ENCODE results near the gene EDEM3. TPM values are rescaled to one million over a fixed set of nuclear protein-coding genes. Genes with fewer than 3 reads are reported as not detected.

Gene EDEM3
- total RNA-seq, 2 donors from 2014 or later: 55.7 to 75.4 TPM

DNA sequence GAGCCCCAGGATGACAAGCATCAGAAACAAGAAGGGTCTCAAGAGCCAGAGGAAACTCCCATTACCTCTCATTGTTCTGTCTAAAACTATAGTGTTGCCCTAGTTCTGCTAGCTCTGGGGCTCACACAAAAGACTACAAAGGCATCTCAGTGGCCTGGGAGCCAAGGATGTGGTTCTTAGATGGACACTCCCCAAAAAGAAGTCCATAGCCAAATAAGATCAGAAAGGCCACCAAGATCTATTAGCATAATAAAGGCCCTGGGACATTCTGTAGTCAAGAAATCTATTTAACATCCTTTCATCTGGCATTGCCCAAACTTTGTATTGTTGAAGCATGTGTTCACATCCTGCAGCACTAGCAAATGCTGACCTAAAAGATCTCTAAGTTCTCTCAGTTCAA, 99.5 kb downstream of the EDEM3 start:
- TF ChIP-seq, protein P1, sequence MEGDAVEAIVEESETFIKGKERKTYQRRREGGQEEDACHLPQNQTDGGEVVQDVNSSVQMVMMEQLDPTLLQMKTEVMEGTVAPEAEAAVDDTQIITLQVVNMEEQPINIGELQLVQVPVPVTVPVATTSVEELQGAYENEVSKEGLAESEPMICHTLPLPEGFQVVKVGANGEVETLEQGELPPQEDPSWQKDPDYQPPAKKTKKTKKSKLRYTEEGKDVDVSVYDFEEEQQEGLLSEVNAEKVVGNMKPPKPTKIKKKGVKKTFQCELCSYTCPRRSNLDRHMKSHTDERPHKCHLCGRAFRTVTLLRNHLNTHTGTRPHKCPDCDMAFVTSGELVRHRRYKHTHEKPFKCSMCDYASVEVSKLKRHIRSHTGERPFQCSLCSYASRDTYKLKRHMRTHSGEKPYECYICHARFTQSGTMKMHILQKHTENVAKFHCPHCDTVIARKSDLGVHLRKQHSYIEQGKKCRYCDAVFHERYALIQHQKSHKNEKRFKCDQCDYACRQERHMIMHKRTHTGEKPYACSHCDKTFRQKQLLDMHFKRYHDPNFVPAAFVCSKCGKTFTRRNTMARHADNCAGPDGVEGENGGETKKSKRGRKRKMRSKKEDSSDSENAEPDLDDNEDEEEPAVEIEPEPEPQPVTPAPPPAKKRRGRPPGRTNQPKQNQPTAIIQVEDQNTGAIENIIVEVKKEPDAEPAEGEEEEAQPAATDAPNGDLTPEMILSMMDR (IDR thresholded peaks at IDR 0.05): no peak
- intact Hi-C loops (cut with DNase I): loop anchor here (10.0 kb wide), 1 partner anchor 90 kb away; no protein-coding TSS in a partner anchor
- no peaks in the 10 kb centered on the region for H3K4me1 ChIP-seq
- H3K4me3 ChIP-seq: no peak overlapping the region
- H3K36me3 ChIP-seq: no peaks in the 10 kb centered on the region
- no peaks in the 10 kb centered on the region for H3K9me3 ChIP-seq
- H3K9ac ChIP-seq (ENCODE audit: low read depth in 2 of 2, low read length in 2 of 2): no peak overlapping the region
- no peaks in the 10 kb centered on the region for H3K27me3 ChIP-seq
- no peak overlapping the region for H3K27ac ChIP-seq
- DNase-seq: no peak

DNA sequence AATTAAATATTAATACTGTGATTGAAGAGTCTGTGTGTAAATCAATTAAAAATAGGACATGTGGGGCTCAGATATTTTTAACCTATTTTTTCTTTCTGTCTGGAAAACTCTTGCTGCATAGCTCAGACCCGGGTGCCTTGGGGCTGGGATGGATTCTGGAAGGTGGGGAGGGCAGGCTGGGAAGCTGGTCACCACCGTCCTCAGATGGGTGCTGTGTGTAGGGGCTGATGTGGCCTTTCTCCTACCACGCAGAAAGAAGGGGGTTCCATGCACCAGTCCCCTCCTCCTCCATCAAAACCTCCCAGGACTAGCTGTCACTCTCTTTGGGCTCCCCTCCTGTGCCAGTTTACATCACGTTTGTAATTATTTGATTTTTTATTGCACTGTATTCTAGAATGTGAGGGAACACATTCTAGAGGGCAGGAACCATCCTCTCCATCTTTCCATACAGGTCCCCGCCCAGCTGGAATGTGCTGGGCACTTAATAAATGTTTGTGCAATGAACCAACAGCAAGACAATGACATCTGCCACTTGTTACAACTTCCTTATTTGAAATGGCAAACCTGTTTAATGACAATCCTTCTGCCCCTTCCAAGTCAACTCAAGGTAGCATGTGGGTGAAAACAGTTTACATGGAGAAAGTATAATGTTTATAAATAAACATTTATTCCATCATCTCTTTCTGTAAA, 104.3 kb downstream of the EDEM3 start:
- Histone ChIP-seq H3K4me1 (no peaks in the 10 kb centered on the region), H3K27me3 (no peaks in the 10 kb centered on the region), H3K27ac (no peak overlapping the region), H3K36me3 (no peaks in the 10 kb centered on the region), H3K9ac (ENCODE audit: low read depth in 2 of 2, low read length in 2 of 2) (no peak overlapping the region), H3K4me3 (no peak overlapping the region), H3K9me3 (no peaks in the 10 kb centered on the region)
- intact Hi-C loops (cut with DNase I): loop anchor here (10.0 kb wide), 1 partner anchor 86 kb away; no protein-coding TSS in a partner anchor
- TF ChIP-seq, protein P1 (IDR thresholded peaks at IDR 0.05): no peak
- no peak for DNase-seq

DNA sequence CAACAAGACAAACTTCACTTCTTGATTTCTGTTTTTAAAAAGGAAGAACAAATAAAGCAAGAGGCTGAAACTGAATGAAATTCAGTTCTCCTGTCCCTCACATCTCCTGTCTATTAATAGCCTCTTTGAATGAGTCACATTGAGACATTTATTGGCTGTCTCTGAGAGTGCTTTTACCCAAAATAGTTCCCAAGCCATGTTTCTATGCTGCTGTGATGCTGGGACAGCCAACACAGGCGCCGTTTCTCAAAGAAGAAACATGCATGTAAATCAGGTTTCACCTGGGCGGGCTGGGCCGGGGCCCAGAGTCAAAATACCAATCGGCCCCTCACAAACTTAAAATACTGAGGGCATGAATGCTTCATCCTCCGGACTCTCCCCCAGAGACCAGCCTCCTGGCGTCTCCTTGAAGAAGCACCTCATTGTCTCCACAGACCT, 105.2 kb downstream of the EDEM3 start:
- Histone ChIP-seq H3K27ac (no peak overlapping the region), H3K27me3 (no peaks in the 10 kb centered on the region), H3K4me1 (no peaks in the 10 kb centered on the region), H3K36me3 (no peaks in the 10 kb centered on the region), H3K9ac (ENCODE audit: low read depth in 2 of 2, low read length in 2 of 2) (no peak overlapping the region), H3K4me3 (no peak overlapping the region), H3K9me3 (no peaks in the 10 kb centered on the region)
- DNase-seq: no peak
- TF ChIP-seq, protein P1 (IDR thresholded peaks at IDR 0.05): no peak
- intact Hi-C loops (cut with DNase I): no loop called here

DNA sequence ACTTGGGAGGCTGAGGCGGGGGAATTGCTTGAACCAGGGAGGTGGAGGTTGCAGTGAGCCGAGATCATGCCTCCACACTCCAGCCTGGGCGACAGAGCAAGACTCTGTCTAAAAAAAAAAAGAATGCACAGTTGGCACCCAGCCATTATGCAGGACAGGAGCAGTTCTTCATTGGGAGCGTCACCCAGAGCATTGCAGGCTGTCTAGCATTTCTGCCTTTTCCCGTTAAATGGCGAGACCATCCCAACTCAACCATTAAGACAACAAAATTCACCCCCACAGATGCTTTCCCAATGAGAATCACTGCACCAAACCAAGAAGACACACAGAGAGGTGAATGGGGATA, 105.8 kb downstream of the EDEM3 start:
- Histone ChIP-seq H3K27me3 (no peaks in the 10 kb centered on the region), H3K4me3 (no peak overlapping the region), H3K36me3 (no peaks in the 10 kb centered on the region), H3K27ac (no peak overlapping the region), H3K9ac (ENCODE audit: low read depth in 2 of 2, low read length in 2 of 2) (no peak overlapping the region), H3K4me1 (no peaks in the 10 kb centered on the region), H3K9me3 (no peaks in the 10 kb centered on the region)
- intact Hi-C loops (cut with DNase I): no loop called here
- TF ChIP-seq, protein P1 (IDR thresholded peaks at IDR 0.05): no peak
- no peak for DNase-seq

DNA sequence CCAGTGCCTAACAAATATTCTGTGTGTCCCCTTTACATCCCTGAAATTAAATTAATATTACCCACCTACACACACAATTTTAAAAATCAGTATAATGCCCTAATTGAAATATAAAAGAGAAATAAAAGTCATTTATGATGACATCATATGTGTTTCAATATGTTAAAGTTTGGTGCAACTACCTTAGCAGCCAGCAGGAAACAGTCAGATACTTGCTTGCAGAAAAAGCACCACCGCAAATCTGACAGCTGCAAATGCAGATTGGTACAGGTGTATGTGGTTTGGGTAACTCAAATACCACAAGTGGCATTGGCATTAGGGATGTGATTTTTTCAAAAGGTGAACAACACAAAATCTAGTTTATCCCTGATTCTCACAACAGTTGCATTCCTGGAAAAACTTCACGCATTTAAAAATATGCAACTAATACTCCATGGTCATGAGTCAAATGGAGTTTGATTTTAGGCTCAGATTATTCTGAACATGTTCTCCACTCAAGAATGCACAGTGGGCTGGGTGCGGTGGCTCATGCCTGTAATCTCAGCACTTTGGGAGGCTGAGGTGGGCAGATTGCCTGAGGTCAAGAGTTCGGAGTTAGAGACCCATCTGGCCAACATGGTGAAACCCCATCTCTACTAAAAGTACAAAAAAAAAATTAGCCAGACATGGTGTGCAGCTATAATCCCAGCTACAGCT, 106.3 kb downstream of the EDEM3 start:
- H3K4me3 ChIP-seq: no peak overlapping the region
- H3K9me3 ChIP-seq: no peaks in the 10 kb centered on the region
- H3K27ac ChIP-seq: no peak overlapping the region
- TF ChIP-seq, protein P1 (IDR thresholded peaks at IDR 0.05): no peak
- H3K27me3 ChIP-seq: no peaks in the 10 kb centered on the region
- no peak for DNase-seq
- H3K4me1 ChIP-seq: no peaks in the 10 kb centered on the region
- intact Hi-C loops (cut with DNase I): no loop called here
- no peak overlapping the region for H3K9ac ChIP-seq (ENCODE audit: low read depth in 2 of 2, low read length in 2 of 2)
- no peaks in the 10 kb centered on the region for H3K36me3 ChIP-seq

Measured in colonic mucosa (tissue), 4 donors.